GM19372 (cell line): ENCODE results near the gene SCOC.
A peak's percentile ranks its signal among the peaks of the same experiment; 100 is the strongest.
"Not testable (repeated sequence)": the region's sequence is repeated elsewhere in the genome, so short reads cannot be mapped to it uniquely, and the experiment has no call there.

Source experiments
- ATAC-seq: cut with Tn5 transposase; IDR thresholded peaks from one replicate; pipeline ENCODE4 v1.9.1; 2021; ENCODE audit warnings: mild to moderate bottlenecking, low read depth, moderate library complexity; ENCODE audit not compliant: unreplicated experiment

The SCOC gene

DNA sequence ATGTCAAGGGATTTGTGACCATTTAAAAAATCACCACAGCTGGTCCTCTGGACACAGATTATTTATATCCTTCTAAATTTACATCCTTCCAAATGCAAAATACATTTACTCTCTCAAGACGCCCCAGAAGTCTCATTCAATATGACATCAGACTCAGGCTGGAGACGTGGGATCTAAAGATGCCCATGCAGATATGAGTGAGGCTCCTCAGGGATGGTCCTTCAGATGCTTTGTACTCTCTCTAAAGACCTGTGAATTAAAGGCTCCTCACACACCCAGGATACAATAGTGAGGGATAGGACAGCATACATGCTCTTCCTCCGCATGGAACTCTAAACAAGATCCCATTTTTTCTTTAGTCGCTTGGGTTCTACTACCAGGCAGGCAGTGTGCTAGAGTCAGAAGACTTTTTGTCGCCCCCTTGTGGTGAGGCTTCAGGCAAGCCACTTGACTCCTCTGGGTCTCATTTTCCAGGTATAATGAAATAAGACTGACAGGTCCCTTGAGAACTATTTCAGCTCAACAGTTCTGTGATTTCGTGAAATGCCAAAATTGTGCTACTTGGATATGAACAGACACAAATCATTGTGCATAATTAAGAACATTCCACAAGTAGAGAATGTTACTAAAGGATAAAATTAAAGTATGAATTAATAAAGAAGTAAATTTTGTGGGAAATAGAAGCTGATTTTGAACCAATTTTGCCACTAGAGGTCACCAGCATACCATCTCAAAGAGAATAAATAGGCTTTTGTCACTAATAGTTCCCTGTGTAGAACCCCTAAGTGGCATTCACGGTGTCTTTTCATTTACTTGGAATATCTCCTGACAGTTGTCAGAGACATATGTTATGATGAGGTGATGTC is 13.7 kb upstream of the SCOC start:
- ATAC-seq = peak; percentile 97

DNA sequence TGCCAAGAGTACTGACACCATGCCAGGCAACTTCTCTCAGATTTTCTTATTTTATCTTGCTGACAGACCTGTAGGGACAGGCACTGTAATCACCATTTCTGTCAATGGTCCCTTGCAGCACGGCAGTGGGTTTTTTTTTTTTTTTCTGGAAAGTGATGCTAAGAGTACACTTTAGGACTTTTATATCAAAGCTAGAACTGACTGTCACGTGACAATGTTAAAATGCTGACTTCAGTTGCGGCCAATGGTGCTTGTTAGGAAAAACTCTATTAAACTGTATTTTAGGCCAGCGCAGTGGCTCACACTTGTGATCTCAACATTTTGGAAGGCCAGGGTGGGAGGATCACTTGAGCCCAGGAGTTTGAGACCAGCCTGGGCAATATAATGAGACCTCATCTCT is 12.3 kb upstream of the SCOC start:
- ATAC-seq = no peak

DNA sequence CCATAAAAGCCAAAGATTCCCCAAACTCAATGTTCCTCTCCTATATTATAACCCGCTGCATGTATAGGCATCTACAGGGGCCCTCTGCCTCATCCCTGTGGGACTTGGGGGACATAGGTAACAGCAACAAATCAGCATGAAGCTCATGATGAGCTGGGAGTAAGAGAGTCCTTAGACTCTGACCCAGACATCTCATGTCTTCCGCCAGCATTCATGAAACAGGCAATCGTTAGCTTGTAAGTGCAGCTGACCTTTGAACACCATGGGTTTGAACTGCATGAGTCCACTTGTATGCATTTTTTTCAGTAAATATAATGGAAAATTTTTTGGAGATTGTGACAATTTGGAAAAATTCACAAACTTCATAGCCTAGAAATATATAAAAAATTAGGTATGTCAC is 10.4 kb upstream of the SCOC start:
- ATAC-seq = no peak

DNA sequence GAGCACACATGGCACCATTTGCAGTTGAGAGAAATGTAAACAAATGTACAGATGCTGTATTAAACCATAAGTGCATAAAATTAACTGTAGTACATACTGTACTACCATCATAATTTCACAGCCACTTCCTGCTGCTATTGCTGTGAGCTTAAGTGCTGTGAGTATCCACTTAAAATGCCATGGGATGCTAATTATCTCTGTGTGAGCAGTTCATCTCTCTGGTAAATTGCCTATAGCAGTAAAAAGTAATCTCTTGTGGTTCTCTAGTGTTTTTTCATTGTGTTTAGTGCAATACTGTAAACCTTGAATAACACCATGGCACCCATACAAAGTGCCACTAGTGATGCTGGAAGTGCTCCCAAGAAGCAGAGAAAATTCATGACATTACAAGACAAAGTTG is 9.9 kb upstream of the SCOC start:
- ATAC-seq = no peak

DNA sequence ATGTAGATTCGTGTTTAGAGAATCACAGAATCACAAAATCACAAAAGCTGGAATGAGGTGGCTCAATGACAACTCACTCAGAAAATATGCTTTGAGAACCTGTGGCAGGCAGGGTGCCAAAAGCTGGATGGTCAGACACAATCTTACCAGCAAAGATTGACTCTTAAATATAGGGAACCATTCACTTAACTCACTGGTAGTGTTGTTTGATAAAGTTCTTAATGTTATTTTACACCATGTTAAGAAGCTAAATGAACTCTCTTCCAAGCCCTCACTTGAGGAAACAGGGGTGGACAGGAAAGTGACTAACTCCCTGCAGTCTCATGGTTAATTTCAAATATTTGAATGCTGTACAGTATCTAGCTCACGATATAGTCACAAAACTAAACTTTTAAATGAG is 5.7 kb upstream of the SCOC start:
- no peak for ATAC-seq

DNA sequence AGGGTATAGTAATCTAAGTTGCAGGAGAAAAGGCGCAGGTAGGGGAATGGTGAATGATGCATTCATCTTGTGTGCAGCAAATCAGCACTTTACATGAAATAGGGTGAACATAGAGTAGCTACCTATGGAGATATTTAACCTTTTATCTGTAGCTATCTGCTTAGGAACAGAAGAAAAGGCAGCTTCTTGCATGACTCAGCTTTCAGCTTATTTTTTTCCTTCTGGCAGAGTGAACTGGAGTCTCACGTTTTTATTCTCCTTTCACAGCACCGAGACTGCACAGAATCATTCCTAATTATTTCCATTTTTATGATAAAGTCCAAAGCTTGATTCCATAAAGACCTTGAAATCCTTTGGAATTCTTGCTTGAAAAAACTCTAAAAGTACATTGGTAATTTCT is 4.8 kb upstream of the SCOC start:
- ATAC-seq = no peak

DNA sequence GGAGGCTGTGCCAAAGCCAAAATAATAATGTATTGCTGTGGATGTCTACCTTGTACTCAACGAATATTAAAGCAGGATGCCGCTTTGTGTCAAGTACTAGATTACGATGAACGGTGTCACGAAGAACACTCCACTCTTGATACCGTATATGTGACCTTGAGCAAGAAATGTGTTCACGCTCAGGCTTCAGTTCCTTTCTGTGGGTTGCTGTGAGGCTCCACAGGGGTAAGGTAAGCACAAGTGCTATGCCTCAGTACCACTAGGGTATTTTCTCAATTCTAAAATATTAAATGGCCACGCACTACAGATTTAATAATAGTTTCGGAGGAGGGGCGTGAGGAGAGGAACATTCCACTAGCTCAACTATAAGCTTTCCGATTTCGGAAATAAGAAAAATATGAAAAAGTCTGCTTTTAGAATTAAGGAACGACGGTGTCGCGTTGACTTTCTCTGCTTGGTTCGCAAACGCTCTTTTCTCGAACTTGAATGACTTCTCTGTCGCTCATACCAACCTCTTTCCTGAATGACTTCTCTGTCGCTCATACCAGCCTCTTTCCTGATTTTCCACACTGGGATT is 607 bp upstream of the SCOC start:
- peak; percentile 60 for ATAC-seq

DNA sequence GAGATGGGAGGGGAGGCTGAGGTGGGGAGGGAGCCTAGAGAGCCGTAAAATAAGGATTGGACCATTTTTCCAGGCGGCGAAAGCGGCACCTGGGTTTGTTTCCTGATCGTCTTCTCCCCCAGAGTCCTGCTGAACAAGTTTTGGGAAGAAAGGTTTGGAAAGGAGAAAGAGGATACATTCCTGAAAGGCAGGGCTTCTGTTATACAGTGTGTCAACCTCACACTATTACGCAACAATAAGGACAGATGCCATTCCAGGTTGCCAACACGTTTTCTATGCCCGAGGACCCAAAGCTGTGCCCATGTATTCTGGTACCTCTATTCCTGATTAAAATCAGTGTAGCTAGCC is 658 bp downstream of the SCOC start:
- no peak for ATAC-seq

DNA sequence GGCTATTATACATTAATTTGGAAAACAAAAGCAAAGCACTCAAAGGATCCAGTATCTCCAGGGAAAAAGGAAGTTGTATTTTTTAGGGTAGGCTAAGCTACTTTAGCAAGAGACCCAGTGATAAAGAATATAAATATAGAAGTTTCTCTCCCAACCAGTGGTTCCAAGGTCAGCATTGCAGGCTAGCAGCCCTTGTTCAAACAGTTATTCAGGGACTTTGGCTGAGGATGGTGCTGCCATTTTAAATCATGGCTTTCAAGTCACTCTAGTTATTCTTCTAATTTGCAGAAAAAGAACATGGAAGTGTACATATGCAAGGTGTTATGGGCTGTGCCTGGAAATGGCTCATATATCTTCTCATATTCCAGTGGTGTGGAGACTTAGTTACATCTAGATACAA is 9.3 kb downstream of the SCOC start:
- no peak for ATAC-seq

DNA sequence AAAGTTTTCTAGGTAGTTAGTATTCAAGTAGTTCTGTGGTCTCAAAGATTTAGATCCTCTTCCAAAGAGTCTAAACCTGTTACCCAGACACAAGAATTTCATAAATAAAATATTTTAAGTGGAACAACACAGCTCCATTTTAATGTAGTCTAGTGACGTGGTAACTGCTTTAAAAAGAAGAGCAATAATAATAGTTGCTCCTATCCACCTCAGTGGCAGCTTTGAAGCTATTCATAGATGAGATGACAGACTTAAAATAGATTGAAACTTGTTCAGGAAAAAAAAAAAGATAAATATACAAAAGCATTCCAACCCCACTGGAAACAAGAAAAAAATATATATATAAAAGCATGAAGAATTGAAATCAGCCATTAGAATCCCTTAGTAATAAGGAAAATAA is 14.6 kb downstream of the SCOC start:
- no peak for ATAC-seq

DNA sequence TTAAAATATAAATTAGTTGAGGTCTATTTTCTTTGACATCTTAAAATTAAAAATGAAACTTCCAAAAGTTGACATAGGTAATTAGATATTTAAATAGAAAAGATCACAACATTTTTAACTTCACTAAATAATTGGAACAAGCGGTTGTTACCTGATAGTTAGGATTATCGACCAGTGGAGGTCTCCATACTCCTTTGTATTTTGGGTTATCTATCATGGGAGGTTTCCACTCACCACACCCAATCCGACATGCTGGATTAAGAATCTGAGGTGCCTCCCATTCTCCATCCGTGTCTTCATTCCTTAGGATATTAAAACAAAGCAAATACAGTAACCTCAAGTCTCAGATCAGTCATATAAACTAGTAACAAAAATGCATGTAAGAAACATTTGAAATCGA is 22.2 kb downstream of the SCOC start:
- no peak for ATAC-seq

DNA sequence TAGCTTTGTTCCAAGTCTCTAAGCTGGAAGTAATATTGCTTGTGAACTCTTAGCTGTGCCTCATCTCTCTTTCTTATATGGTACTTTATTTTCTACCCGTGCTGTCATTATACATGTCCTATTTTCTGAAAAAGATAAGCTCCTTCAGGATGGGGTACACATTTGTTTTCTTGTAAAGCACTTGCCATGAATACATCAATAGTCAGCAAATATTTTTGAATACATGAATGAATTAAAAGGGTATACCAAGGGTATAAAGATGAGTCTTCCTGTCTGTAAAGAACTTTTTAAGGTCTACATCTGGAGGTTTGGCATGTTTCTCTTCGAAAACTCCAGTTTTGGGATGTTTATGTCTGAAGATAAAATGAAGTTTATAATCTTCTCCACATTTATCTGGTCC is 26.7 kb downstream of the SCOC start:
- ATAC-seq = no peak

DNA sequence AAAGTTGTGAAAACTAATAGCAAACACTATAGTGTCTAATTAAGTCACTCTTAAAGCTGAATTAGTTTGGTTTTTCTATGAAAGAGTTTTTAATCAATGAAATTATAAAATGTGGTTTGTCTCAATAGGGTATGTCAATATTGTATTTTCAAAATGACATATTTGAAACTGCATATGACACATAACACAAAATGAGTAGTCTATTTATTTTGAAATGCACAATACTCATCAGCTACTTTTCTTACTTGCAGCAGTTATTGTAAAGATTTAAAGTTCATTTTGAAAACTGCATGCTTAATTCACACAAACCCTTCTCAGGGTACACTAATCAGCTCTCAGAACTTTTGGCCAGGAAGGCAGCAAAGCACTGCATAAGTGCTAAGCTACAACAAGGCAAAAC is 32.8 kb downstream of the SCOC start:
- no peak for ATAC-seq

DNA sequence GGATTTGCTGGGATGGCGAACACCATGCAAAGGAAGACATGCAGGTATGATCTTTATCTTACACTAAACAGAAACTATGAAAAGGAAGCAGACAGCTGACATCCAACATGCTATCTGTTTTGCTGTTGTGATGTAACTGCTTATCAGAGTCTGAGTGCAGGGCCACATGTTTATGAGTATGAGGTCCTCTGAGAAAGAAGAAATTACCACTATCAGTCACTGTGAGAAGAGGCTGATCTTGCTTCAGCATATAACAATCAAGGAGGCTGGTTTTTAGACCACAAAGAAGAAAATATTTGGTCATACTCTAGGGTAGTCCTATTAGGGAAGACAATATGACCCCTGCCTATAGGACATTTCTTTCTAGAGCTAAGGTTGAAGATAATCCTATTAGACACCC is 35.5 kb downstream of the SCOC start:
- no peak for ATAC-seq

DNA sequence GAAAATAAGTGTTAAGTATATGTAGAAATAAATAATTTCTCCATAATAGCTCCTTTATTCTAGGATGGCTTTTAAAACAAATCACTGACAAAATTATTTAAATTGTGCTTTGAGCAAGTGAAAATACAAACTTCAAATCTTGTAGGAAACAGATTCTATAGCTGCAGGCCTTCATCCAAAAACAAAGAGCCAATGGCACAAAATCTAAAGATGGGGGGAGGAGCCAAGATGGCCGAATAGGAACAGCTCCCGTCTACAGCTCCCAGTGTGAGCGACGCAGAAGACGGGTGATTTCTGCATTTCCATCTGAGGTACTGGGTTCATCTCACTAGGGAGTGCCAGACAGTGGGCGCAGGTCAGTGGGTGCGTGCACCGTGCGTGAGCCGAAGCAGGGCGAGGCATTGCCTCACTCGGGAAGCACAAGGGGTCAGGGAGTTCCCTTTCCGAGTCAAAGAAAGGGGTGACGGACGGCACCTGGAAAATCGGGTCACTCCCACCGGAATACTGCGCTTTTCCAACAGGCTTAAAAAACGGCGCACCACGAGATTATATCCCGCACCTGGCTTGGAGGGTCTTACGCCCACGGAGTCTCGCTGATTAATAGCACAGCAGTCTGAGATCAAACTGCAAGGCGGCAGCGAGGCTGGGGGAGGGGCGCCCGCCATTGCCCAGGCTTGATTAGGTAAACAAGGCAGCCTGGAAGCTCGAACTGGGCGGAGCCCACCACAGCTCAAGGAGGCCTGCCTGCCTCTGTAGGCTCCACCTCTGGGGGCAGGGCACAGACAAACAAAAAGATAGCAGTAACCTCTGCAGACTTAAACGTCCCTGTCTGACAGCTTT is 39.9 kb downstream of the SCOC start:
- ATAC-seq = not testable (repeated sequence)

DNA sequence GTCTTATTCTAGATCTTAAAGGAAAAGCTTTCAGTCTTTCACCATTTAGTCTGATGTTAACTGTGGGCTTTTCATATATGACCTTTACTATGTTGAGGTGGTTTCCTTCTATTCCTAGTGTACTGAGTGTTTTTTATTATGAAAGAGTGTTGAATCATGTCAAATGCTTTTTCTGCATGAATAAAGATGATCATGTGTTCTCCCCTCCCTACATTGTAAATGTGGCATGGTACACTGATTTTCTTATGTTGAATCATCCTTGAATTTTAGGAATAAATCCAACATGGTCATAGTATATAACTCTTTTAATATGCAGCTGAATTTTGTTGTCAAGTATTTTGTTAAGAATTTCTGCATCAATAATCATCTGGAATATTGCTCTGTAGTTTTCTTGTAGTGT is 49.7 kb downstream of the SCOC start:
- no peak for ATAC-seq

DNA sequence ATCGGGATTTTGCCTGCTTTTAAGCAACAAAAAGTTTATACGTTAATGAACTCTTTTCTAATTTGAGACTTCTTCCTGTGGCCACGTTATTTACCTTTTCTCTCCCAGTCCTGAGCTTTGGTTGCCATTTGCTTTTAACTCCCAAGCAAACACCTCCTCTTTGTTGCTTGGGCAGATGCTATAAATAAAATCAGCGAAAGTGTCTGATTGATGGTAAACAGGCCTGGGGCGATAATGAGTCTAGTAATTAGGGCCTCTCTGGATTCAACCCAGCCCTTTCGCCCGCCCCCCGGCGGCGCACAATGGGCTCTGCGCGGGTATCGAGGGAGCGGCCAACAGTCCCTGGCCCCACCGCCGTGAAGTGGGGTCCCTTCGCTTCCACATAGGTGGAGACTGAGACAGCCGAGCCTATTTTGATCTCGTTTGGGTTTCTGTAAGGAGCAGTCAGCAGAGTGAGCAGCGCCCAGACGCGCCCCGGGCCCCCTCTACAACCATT is 53.2 kb downstream of the SCOC start:
- peak; percentile 23 for ATAC-seq

DNA sequence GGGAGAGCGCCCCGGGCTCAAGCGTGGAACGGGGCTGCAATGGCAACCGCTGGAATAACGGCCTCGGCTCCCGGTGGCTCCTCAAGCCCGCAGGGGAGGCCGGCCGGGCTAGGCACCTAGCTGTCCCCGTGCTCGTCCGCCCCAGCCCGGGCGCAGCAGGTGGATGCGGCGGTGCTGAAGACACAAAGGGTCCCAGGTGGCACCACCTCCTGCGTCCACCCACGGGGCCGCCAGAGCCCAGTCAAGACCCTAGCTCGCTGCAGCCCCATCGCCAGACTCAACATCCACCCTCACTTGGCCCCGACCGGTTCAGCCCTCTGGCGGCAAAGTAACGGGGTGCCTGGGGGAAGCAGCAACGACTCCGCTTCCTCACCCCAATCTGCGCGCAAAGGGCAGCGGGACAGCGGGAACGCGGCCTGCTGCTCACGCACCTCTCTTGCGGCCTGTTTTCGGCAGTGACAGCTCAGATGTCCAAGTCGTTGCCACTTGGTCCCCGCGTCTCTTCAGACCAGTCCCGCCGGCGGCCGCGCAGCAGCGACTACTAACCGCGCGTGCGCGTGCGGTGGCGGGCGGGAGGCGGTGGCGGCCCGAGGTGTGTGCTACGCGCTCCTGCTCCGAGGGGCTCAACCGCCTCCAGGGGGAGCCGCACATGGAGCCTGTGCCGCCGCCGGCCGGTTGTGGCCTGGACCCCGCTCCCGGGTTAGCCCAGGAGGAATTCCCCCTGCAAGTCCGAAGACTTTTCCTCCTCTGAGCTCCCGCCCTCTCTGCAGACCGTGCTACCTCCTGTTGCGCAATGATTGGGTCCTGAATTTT is 53.9 kb downstream of the SCOC start, which contains the start of gene CLGN:
Gene CLGN (minus strand): TSS at position 543 of the 813 bp plus-strand sequence. CDS start 14,570 bp downstream, outside the sequence.
- peak; percentile 85 for ATAC-seq

DNA sequence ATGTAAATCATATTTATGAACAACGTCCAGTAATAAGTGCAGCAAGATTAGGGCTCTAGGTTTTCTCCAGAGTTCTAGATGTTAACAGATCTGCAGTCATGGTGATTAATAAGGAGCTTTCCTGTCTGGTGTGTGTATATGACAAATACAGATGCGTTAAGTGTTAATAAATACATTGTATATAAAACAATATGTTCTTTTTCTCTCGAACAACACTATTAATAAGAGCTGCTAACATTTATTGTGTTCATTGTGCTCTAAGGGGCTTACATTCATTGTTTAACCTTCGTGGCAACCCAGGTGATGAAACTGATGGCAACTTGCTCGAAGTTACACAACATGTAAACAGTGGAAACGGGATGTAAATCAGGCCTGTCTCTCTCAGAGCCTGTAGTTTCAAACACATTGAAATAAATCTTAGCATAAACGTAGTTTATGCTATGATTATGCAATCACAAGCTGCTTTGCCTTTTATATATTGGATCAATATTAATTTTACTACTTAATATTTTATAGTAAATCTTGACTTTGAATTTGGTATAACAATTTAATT is 54.5 kb downstream of the SCOC start:
- ATAC-seq = no peak
